ENCODE data around the gene DNASE2. TPM values are rescaled to one million over a fixed set of nuclear protein-coding genes. Genes with fewer than 3 reads are reported as not detected.
A peak's percentile ranks its signal among the peaks of the same experiment; 100 is the strongest.

DNASE2 gene
- total RNA-seq (2021) (22.7 and 27.8 TPM in 2 replicates), Bru-seq, nascent RNA (percentile 51 among the genes with signal in this experiment), BruChase-seq, experiment 1, labeled RNA remaining after a 2-hour chase (percentile 63 among the genes with signal in this experiment), BruChase-seq, experiment 2, labeled RNA remaining after a 6-hour chase (percentile 73 among the genes with signal in this experiment)
- long read RNA-seq, transcript DNASE2-201 (6 exons, 1,955 nt): major isoform, 14 of 16 reads
- long read RNA-seq, partial matches to known transcripts: 1 of 16 reads
- long read RNA-seq, other reads (novel, unspliced or antisense): 1 of 16 reads

GRCh38 chr19:12881172-12881808 is at the start of gene DNASE2:
TSS of gene DNASE2 (minus strand) at chr19:12881449. CDS start at chr19:12881375, 74 bp downstream.
- ChIA-PET POLR2A (ENCODE audit: low non-redundant PET) (interaction anchor here (0.5 to 1.3 kb wide), 2 partner anchors 9 to 17 kb away, joined by 7 to 9 read pairs; partner anchors contain the start of gene GCDH), CTCF (no interaction called here)
- peak; percentile 98 for DNase-seq (ENCODE audit: low spot score)
- Histone ChIP-seq H3K27me3 (replicated peaks; ENCODE audit: insufficient read depth, low read depth, low read length, poor library complexity) (no peaks in the 10 kb centered on the region), H3K27ac (ENCODE audit: low read depth, low read length, poor library complexity, severe bottlenecking) (peak within 1 kb of the TSS; percentile 81), H3K4me1 (ENCODE audit: insufficient read depth, low read length, poor library complexity, severe bottlenecking) (peaks cover 5% of the 10 kb centered on the region), H3K4me3 (ENCODE audit: low read depth, low read length, poor library complexity, severe bottlenecking) (peak within 1 kb of the TSS; percentile 82), H3K9me3 (ENCODE audit: low read depth, low read length, poor library complexity, severe bottlenecking) (peaks cover 12% of the 10 kb centered on the region), H3K36me3 (ENCODE audit: insufficient read depth, low read length, poor library complexity, severe bottlenecking) (peaks cover 10% of the 10 kb centered on the region)
- BruUV-seq (replicated peaks): no TSS peak
- intact Hi-C loops (cut with micrococcal nuclease; ENCODE audit: unreplicated experiment): no loop called here
- TF ChIP-seq EZH2 (IDR thresholded peaks at IDR 0.05; ENCODE audit: borderline replicate concordance, low read depth, low read length, poor library complexity, severe bottlenecking): no peak
- TF ChIP-seq CTCF (conservative IDR thresholded peaks at IDR 0.05; ENCODE audit: low read depth, low read length): no peak

- H3K36me3 ChIP-seq (ENCODE audit: insufficient read depth, low read length, poor library complexity, severe bottlenecking): peaks cover 53% of the 10 kb centered on the region
- ChIA-PET POLR2A (ENCODE audit: low non-redundant PET) (no interaction called here), CTCF (no interaction called here)
- H3K4me1 ChIP-seq (ENCODE audit: insufficient read depth, low read length, poor library complexity, severe bottlenecking): peaks cover 9% of the 10 kb centered on the region
- no peaks in the 10 kb centered on the region for H3K27me3 ChIP-seq (replicated peaks; ENCODE audit: insufficient read depth, low read depth, low read length, poor library complexity)
- H3K9me3 ChIP-seq (ENCODE audit: low read depth, low read length, poor library complexity, severe bottlenecking): no peaks in the 10 kb centered on the region
- BruUV-seq (replicated peaks): no TSS peak
- DNase-seq (ENCODE audit: low spot score): no peak
- no peak overlapping the region for H3K4me3 ChIP-seq (ENCODE audit: low read depth, low read length, poor library complexity, severe bottlenecking)
- no peak for TF ChIP-seq EZH2 (IDR thresholded peaks at IDR 0.05; ENCODE audit: borderline replicate concordance, low read depth, low read length, poor library complexity, severe bottlenecking)
- TF ChIP-seq CTCF (conservative IDR thresholded peaks at IDR 0.05; ENCODE audit: low read depth, low read length): no peak
- H3K27ac ChIP-seq (ENCODE audit: low read depth, low read length, poor library complexity, severe bottlenecking): no peak overlapping the region
- intact Hi-C loops (cut with micrococcal nuclease; ENCODE audit: unreplicated experiment): no loop called here
Observed at GRCh38 chr19:12930002-12930645, 48.9 kb upstream of the DNASE2 start.

- Histone ChIP-seq H3K9me3 (ENCODE audit: low read depth, low read length, poor library complexity, severe bottlenecking) (no peaks in the 10 kb centered on the region), H3K4me1 (ENCODE audit: insufficient read depth, low read length, poor library complexity, severe bottlenecking) (no peaks in the 10 kb centered on the region), H3K4me3 (ENCODE audit: low read depth, low read length, poor library complexity, severe bottlenecking) (no peak overlapping the region), H3K36me3 (ENCODE audit: insufficient read depth, low read length, poor library complexity, severe bottlenecking) (peaks cover 64% of the 10 kb centered on the region), H3K27ac (ENCODE audit: low read depth, low read length, poor library complexity, severe bottlenecking) (no peak overlapping the region), H3K27me3 (replicated peaks; ENCODE audit: insufficient read depth, low read depth, low read length, poor library complexity) (no peaks in the 10 kb centered on the region)
- CTCF ChIA-PET: no interaction called here
- intact Hi-C loops (cut with micrococcal nuclease; ENCODE audit: unreplicated experiment): no loop called here
- TF ChIP-seq CTCF (conservative IDR thresholded peaks at IDR 0.05; ENCODE audit: low read depth, low read length): no peak
- TF ChIP-seq EZH2 (IDR thresholded peaks at IDR 0.05; ENCODE audit: borderline replicate concordance, low read depth, low read length, poor library complexity, severe bottlenecking): no peak
- BruUV-seq (replicated peaks): no TSS peak
- POLR2A ChIA-PET (ENCODE audit: low non-redundant PET): no interaction called here
- DNase-seq (ENCODE audit: low spot score): no peak
Observed at GRCh38 chr19:12924621-12925310, 43.5 kb upstream of the DNASE2 start.

Measured in A673 (cell line).